Hypothalamus (tissue), 51 donors: ENCODE results near the gene CAMK1D.
A peak's percentile ranks its signal among the peaks of the same experiment; 100 is the strongest.

Source experiments
- DNase-seq, 51 donors: peaks; one replicate each; lab custom pipeline; 2025; lab: John Stamatoyannopoulos, UW

Gene CAMK1D

GRCh38 chr10:12771981-12772760 lies 422.8 kb downstream of the CAMK1D start:
- peak in 1 of 51 donors; percentile 53 for DNase-seq

DNA sequence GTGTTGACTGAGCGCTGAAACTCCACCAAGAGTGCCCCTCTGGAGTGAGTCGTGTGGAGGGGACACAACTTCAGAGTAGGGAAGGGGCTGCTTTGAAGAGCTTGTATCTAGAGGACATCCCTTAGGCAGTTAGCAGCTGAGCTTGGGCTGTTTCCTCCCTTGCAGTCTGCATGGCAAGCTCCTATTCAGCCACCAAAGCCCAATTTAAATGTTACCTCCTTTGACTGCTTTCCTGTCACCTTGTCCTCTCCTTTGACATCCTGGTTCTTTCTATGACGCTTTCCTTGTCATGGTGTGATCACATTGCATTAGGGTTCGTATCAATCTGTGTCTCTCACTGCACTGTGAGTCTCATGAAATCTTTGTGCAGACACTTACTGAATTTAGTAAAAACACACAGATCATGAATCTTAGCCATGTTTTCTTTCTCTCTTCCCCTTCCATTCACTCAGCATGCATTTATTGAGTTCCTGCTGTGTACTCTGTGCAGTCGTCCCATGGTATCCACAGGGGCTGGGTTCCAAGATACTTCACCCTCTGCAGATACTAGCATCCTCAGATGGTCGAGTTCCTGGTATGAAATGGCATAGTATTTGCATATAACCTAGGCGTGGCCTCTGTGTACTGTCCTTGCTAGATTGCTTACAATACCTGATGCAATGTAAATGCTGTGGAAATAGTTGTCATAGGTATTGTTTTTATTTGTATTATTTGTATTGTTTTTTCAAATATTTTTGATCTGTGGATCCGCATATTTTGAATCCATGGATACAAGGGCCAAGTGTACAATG lies 423.6 kb downstream of the CAMK1D start:
- no peak for DNase-seq

DNA sequence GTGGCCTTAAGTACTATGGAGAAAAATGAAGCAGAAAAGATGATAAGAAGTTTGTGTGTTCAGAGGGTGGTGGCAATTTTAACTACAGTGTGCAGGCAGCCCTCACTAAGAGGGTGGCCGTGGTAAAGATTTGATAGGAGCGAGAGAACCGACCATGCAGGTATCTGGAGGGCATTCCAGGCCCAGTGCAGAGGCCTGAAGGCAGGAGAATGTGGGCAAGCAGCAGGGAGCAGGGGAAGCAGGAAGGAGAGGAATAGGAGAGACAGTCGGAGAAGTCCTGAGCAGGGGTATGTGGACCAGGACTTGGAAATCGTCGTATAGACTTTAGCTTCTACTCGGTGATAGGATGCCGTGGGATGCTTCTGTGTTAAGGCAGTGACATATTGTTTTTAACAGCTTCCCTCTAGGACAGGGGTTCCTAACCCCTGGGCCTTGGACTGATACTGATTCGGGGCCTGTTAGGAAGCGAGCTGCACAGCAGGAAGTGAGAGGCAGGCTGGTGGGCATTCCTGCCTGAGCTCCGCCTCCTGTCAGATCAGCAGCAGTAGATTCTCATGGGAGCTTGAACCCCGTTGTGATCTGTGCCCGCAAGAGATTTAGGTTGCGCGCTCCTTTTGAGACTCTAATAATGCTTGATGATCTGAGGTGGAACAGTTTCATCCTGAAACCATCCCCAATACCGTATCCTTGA lies 425.0 kb downstream of the CAMK1D start:
- DNase-seq, result no peak

DNA sequence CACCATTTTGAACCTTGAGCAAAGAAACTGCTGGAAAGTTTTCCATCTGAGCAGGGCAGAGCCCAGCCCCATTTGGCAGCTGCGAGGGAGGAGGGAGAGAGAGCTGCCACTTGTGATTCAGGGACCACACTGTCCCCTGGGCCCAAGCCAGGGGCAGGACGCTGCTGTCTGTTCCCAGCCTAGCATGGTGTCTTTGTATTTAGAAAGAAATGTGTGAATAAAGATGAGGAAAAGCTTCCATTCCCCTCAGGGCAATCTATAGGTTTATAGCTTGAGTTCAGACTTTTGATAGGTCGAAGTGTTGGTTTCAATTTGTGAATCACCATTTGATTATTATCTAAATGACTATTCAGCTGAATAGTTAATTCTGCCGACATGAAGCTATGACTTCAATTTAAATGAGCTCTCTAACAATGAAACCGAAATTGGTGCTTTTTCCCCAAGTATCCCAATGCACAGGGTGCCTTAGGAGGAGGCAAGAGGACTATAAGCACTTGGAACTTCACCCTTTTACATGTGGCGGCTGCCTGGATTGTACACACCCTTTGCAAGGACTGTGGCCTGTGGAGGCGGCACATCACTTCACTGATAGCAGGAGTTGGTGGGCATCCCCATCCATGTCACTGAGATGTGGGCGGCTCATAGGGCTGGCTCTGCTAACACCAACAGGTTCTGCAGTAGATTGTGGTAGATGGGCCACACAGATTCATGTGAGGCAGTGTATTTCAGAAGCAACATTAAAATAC lies 428.7 kb downstream of the CAMK1D start:
- DNase-seq, result peak in 36 of 51 donors; percentile 4 to 79 (median 44)

DNA sequence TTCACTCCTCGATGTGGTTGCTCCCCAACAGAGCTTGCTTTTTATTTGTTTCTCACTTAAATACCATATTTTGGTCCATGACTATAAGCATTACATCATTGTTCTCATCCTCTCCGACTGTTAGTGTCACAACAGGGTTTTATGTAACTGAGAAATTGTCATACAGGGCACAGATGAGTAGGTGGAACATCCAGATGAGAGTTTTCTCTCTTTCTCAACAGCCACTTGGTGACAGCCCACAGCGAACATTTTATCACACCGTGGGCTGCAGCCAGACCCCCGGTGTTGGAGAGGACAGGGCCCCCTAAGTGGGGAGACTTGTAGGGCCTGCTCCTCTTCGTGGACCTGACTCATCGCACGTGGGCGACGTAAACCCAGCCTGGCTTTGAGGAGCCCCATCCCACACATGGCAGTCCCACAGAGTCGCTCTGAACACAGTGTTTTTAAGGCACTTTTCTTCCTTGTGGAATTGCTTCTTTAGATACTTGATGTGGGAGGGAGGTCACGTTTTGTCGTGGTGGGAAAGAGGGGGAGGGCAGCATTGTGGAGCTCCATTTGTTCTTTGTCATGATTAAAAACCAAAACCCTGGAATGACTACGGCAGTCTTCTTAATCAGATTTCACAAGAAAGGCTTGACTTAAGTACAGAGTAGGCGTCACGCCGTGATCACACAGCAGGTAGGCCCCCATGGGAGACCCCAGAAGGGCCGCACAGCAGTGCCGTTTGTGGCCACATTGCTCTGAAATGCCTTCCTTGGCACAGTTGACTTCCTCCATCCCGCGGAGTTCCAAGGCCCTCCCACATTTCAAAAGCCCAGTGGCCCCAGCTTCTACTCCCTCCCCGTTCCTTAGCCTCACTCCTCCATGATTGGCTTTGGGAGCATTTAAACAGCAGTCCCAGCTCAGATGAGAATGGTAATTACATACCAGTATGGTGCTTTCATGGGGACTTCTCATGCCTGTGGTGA lies 431.6 kb downstream of the CAMK1D start:
- DNase-seq, result peak in 2 of 51 donors; percentile 57 to 69

DNA sequence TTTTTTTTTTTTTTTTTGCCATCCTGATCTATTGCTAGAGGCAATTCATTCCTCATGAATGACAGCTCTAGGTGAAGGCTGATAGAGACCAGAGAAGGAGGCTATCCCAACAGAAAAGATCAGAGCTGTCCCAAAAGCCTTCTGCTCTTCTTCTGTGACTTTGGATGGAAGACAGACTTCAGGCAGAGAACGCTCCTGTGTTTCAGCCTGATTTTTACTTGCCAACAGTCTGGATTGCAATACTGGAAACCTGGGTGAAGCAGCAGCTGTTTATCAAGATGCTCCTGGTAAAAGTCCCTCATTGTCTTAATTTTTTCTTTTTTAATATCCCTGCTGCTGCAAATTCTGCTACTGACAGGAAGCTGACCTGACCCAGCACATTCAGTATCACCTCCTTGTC lies 432.6 kb downstream of the CAMK1D start:
- no peak for DNase-seq

GRCh38 chr10:12782537-12782936 lies 433.2 kb downstream of the CAMK1D start:
- DNase-seq, result peak in 2 of 51 donors; percentile 3 to 12

- no peak for DNase-seq
Measured at GRCh38 chr10:12783293-12783692, 433.9 kb downstream of the CAMK1D start.

GRCh38 chr10:12784646-12785045 lies 435.3 kb downstream of the CAMK1D start:
- DNase-seq, result no peak

GRCh38 chr10:12785415-12785831 lies 436.1 kb downstream of the CAMK1D start:
- no peak for DNase-seq

DNA sequence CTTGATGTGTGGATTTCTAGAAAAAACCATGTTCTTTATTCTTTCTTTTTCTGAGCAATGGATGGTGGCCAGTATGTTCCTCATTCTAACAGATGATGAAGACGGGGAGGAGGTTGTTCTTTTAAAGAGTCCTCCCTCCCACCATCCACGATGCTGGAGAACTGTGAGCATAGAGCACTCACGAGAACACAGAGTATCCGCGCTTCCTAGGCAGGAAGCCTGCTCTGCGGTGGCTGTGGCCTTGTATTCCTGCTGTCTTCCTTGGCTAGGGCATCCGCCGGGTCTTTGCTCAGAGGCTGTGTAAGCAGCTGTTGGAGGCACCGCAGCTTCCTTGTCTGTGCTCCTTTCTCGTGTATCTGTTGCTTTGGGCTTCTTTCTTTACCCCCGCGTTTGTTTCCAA lies 437.9 kb downstream of the CAMK1D start:
- DNase-seq, result no peak

- no peak for DNase-seq
Measured at GRCh38 chr10:12788277-12788676, 438.9 kb downstream of the CAMK1D start.

DNA sequence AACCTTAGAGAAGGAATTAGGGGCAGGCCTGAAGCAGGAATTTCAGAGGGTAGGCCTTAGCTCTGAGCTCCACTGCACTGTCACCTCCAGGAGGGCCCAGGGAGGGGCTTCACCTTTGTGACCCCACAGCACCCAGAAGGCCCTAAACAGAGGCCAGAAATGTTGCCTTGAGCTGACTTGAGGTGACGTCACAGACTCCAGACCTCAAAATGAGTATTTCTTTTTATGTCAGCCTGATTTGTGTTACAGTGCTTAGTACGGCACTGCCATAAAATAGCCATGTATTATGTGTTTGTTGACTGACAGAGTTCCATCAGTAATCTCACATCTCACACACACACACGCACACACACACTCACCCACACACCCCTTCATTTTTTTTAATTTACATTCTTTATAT lies 440.9 kb downstream of the CAMK1D start:
- no peak for DNase-seq

- no peak for DNase-seq
Measured at GRCh38 chr10:12791728-12792127, 442.4 kb downstream of the CAMK1D start.

GRCh38 chr10:12792889-12793556 lies 443.7 kb downstream of the CAMK1D start:
- no peak for DNase-seq

DNA sequence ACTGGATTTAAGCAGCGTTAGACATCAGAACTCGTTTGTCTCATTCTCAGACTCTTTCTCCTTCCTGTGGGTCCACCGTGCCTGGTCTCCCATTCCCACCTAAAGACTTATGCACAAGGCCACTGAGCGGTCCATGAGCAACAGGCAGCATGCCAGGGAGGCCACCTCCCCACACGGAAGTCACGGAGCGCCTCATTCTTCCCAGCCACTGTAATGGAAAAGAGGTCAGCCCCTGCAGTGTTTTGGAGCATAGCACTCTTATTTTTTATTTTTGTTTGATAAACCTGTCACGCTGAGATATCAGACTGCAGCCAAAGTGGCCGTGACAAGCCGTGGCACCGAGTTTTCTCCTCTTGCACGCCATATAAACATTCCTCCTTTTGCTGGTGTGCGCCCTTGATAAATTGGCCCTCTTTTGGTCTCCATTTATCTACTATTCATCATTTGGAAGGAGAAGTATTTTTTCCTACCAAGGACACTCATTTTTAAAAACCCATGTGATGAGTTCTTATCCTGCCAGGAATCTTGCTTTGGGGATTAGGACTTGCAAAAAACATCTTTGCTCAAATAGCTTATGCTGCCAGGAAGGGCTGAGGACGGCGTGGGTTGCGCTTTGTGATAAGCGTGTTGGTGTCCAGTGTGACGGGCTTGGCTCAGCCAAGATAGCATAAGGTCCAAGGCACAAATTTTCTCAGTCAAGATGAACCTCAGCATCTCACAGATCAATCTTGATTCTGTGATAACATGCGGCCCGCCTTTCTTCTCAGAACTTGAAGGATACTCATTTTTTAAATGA lies 446.2 kb downstream of the CAMK1D start:
- no peak for DNase-seq

DNA sequence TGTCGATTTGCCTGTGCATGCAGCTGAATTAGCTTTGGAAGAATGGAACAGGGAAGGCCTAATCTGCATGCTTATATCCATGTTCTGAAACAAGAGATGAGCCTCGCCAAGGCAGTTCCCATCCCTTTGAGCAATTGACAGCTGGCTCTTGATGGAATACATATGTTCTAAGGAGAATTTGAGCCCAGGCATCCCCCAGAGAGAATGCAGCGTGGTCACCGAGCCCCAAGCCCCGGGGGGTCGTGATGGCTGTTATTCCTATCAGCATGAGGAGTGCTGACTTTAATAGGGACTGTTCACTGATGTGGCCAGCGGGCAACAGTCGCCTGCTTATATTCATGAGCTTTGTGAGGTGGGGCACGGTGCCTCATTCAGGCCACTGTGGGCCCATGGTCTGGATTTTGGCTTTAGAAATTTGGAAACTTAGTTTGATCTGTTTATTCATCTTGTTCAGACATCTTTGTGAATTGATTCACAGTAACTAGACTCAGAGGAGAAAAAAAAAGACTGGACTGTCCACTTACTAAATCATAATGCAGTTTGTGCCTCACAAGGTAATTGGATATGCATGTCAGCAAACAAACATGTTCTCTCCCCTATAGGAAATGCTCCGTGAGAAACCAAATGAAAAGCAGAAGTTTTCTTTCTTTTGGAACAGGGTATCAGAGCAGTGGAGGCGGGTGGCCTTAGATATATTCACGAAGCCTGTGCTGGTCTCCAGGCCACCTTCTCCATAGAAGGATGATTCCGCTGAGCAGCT lies 447.2 kb downstream of the CAMK1D start:
- DNase-seq, result no peak
